NCI-H2081 (cell line): ENCODE results near the gene NAPSA.
"Not testable (repeated sequence)": the region's sequence is repeated elsewhere in the genome, so short reads cannot be mapped to it uniquely, and the experiment has no call there.

ENCODE experiments used
- DNase-seq, 2 experiments: peaks; one replicate each; lab custom pipeline; 2025; lab: John Stamatoyannopoulos, UW

NAPSA gene

GRCh38 chr19:50365434-50366306 is at the start of gene NAPSA:
Gene NAPSA (minus strand): TSS chr19:50365639. CDS start chr19:50365621, 18 bp downstream.
- DNase-seq = no peak

DNA sequence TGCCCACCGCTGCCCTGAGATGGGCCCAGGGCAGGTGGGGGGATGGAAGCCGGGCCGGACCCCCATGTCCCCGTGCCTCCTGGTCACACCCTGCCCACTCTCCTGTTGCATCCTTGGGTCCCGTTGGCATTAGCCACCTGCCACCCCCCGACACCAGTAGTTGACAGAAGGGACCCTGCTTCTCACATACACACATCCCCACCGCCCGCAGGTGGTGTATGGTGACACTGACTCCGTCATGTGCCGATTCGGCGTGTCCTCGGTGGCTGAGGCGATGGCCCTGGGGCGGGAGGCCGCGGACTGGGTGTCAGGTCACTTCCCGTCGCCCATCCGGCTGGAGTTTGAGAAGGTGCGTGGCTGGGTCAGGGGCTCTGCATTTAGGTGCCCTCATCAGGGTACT is 48.1 kb upstream of the NAPSA start:
- no peak for DNase-seq

GRCh38 chr19:50413096-50413495 is 47.7 kb upstream of the NAPSA start:
- DNase-seq = no peak

- DNase-seq = no peak
These were observed 47.0 kb upstream of the NAPSA start for GRCh38 chr19:50412419-50412818.

DNA sequence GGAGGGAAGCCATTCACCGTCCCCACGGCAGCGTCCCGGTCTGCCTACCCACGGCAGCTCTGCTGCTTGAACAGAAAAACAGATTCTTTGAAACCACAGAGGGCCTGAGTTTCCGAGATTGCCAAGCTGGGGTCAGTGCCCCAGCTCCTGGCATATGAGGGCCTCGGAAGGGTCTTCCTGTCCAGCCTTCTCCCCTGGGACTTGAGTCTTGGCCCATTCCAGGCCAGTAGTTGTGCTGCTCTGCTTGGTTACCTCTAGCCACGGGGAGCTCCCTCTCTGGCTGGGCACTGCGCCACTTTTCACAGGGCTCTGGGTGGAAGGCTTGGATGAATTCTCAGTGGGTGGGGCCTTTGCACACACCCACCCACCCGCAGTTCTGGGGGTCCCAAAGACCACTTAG is 44.7 kb upstream of the NAPSA start:
- DNase-seq = no peak

DNA sequence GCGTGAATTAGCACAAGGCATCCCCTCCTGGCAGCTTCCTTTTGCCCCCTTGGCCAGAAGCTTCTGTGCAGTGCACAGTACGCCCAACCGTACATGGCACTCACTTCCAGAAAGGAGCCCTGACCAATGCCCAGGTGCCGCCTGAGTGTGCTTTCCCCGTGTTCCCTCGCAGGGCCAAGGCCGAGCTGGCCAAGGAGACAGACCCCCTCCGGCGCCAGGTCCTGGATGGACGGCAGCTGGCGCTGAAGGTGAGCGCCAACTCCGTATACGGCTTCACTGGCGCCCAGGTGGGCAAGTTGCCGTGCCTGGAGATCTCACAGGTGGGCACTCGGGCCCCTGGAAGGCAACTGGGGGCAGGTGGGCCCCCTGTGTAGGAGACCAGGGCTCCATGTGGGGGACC is 43.9 kb upstream of the NAPSA start:
- no peak for DNase-seq

DNA sequence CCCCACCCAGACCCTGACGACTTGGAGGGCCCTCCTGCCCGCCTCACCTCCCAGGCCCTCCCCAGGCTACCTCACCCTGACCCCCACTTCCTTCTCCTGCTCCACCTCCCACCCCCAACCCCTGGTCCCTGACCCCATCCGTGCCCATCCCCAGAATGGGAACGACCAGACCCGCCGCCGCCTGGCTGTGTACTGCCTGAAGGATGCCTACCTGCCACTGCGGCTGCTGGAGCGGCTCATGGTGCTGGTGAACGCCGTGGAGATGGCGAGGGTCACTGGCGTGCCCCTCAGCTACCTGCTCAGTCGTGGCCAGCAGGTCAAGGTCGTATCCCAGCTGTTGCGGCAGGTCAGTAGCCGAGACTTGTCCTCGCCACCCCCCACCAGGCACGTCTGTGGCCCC is 41.4 kb upstream of the NAPSA start:
- DNase-seq = no peak

GRCh38 chr19:50406156-50406820 is 40.8 kb upstream of the NAPSA start:
- DNase-seq = no peak

DNA sequence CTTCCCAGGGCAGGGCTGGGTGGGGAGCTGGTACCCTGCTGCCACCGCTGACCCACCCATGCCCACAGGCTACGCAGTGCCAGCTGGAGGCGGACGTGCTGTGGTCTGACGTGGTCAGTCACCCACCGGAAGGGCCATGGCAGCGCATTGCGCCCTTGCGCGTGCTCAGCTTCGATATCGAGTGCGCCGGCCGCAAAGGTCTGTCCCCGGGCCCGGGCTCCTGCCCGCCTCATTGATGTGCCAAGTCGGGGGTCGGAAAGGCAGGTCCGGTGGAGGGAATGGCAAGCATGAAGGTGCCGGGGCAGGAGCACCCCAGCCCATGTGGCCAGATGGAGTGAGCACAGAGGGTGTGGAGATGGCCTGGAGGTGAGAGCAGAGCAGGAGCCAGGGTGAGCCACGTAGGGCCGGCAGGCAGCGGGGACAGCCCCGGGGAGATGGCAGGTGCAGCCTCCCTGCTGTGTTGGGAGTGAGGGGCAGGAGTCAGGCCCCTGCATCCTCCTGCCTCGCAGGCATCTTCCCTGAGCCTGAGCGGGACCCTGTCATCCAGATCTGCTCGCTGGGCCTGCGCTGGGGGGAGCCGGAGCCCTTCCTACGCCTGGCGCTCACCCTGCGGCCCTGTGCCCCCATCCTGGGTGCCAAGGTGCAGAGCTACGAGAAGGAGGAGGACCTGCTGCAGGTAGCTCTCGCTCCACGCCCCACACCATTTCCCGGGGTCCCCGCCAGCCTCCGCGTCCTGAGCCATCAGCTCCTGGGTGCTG is 37.3 kb upstream of the NAPSA start:
- no peak for DNase-seq

- DNase-seq = no peak
These were observed 36.4 kb upstream of the NAPSA start for GRCh38 chr19:50401605-50402450.

DNA sequence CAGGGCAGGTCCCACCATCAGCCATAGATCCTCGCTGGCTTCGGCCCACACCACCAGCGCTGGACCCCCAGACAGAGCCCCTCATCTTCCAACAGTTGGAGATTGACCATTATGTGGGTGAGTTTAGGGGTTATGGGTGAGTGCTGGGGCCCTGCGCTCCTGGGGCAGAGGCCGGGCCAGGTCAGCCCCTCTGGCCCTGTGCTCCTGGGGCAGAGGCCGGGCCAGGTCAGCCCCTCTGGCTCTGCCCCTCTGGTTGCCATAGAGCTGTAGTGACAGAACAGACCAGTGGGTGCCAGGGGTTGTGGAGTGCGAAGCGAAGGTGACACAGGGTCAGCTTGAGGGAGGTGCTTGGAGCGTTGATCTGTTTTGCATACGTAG is 33.9 kb upstream of the NAPSA start:
- DNase-seq = no peak

GRCh38 chr19:50398675-50399367 is 33.4 kb upstream of the NAPSA start:
- DNase-seq = no peak

GRCh38 chr19:50394017-50394416 is 28.6 kb upstream of the NAPSA start:
- no peak for DNase-seq

DNA sequence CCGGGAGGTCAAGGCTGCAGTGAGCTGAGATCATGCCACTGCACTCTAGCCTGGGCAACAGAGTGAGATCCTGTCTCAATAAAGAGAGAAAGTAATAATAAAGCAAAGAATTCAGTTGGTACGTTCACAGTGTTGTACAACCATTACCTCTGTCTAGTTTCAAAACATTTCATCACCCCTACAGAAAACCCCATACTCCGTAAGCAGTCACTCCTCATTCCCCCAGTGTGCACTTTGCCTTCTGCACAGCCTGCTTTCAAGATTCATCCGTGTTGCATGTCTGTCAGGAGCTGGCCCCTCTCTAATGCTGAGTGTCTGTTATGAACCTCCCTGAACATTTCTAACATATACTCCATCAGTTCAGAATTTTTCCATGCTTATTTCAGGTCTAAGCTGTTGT is 28.1 kb upstream of the NAPSA start:
- DNase-seq = no peak

- DNase-seq = no peak
These were observed 27.3 kb upstream of the NAPSA start for GRCh38 chr19:50392759-50393158.

- not testable (repeated sequence) for DNase-seq
These were observed 25.5 kb upstream of the NAPSA start for GRCh38 chr19:50390952-50391351.

DNA sequence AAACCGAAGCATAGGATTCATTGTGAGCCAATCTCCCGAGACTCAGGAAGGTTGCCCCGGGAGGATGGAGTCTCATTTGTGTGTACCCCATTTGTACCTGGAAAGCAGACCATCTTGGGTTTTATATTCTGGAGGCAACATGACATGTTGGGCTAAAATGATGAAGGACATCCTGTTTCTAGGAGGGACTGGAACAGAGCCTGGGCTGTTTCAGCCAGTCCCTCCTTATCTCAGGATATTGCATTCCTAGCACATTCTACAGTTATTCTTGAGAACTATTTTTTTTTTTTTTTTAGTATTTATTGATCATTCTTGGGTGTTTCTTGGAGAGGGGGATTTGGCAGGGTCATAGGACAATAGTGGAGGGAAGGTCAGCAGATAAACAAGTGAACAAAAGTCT is 24.9 kb upstream of the NAPSA start:
- DNase-seq = not testable (repeated sequence)

DNA sequence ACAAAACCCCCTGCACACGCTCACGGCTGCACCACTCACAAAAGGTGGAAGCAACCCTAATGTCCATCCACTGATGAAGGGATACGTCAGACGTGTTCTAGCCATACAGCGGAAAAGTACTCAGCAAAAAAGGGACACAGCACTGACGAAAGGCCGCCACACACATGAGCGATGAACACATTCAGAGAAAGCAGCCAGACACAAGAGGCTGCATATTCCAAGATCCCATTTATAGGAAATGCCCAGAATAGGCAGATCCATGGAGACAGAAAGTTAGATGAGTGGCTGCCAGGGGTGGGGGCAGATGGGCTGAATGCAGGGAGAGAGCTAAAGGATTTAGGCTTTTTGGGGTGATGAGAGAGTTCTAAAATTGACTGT is 22.4 kb upstream of the NAPSA start:
- no peak for DNase-seq

DNA sequence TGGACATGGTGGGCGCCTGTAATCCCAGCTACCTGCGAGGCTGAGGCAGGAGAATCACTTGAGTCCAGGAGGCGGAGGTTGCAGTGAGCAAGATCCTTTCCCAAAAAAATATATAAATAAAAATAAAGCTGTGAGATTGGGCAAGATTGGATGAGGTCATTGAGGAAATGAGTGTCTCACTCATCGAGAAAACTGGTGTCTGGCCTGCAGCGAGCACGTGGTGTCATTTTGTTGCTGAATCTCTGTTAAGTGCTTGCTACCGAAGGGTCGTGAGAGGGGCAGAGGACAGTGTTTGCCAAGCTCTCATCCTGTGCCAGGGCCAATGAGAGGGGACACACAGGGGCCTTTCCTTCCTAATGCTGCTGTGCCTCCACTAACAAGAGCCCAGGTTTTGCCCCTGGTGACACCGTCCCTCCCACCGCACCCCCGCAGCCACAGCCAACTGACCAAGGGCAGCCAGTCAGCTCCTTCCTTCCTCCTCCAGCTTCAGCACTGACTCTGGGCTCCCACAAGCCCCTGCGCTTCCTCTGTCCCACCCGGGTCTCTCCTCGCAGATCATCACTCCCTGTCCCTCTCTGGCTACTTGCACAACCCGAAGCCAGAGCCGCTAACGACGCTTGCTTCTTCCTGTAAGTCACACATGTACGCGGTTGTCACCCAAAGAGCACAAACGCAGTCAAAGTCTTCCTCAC is 21.9 kb upstream of the NAPSA start:
- DNase-seq = no peak

- DNase-seq = peak in 1 of 2 experiments; percentile 36
These were observed 19.5 kb upstream of the NAPSA start for GRCh38 chr19:50384685-50385535.
